ENCODE measurements around the gene CCDC136. TPM values are rescaled to one million over a fixed set of nuclear protein-coding genes. Genes with fewer than 3 reads are reported as not detected.

The CCDC136 gene
- total RNA-seq, 1 donor from 2014 or later: 25.3 TPM

DNA sequence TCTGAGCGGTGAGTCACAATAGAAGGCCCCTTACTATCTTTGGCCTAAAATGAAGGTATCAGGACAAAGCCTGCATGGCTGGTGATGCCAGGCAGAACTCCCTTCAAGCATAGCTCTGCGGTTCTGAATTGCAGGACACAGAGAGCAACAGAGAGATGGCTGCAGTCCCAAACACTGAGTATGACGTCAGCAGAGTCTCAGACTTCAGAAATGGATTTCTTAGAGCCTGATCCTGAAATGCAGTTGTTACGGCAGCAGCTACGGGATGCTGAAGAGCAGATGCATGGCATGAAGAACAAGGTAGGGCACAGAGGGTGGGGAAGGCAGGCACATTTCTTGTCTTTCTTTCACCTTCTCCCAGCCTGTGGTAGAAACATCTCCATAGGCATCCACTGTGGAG is 13.5 kb downstream of the CCDC136 start:
- DNase-seq (ENCODE audit: low spot score): no peak

GRCh38 chr7:128807191-128807590 is 15.4 kb downstream of the CCDC136 start:
- no peak for DNase-seq (ENCODE audit: low spot score)

- DNase-seq (ENCODE audit: low spot score): no peak
These were observed 17.6 kb downstream of the CCDC136 start for GRCh38 chr7:128809363-128809762.

GRCh38 chr7:128810473-128810872 is 18.7 kb downstream of the CCDC136 start:
- DNase-seq (ENCODE audit: low spot score): no peak

DNA sequence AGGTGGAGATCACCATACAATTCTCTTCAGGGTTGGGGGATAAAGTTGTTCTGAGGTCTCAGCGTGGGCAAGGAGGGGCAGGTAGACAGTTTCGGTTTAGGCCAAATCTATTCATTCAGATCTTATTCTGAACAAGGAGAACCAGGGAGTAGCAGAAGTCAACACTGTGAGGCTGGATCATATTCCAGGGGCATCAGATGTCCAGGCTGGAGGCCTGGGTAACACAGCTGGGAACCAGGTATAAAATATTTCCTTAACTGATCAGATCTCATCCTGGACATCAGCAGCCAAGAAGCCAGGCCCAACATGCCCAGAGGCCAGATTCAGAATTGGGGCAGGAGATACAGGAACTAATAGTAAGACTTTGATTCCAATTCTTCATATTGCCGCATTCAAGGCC is 19.2 kb downstream of the CCDC136 start:
- DNase-seq (ENCODE audit: low spot score): no peak

- DNase-seq (ENCODE audit: low spot score): no peak
These were observed 20.1 kb downstream of the CCDC136 start for GRCh38 chr7:128811631-128812430.

- peak; percentile 81 for DNase-seq (ENCODE audit: low spot score)
These were observed 20.9 kb downstream of the CCDC136 start for GRCh38 chr7:128812514-128813168.

GRCh38 chr7:128814499-128814898 is 22.7 kb downstream of the CCDC136 start:
- no peak for DNase-seq (ENCODE audit: low spot score)

GRCh38 chr7:128815289-128815942 is 23.6 kb downstream of the CCDC136 start:
- DNase-seq (ENCODE audit: low spot score): no peak

GRCh38 chr7:128818694-128819093 is 26.9 kb downstream of the CCDC136 start:
- no peak for DNase-seq (ENCODE audit: low spot score)

GRCh38 chr7:128821724-128822123 is 30.0 kb downstream of the CCDC136 start:
- no peak for DNase-seq (ENCODE audit: low spot score)

DNA sequence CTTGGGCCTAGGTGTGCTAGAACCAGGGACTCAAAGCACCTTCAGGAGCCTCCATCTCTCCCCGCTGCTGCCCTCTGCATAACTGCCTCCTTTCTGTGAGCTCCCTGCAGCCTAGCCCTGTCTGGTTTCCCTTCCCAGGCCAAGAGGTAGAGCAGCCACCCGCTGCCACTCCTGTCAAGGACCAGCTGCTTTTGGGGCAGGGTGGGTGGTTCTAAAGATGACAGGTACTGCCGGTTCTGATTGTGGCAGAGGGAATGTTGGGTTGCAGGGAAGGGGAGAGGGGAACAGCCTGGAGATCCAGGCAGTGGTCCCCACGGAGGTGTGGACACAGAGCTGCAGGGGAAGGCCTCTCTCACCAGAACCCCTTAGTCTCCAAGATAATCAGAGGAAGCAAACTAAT is 34.7 kb downstream of the CCDC136 start:
- DNase-seq (ENCODE audit: low spot score): no peak

DNA sequence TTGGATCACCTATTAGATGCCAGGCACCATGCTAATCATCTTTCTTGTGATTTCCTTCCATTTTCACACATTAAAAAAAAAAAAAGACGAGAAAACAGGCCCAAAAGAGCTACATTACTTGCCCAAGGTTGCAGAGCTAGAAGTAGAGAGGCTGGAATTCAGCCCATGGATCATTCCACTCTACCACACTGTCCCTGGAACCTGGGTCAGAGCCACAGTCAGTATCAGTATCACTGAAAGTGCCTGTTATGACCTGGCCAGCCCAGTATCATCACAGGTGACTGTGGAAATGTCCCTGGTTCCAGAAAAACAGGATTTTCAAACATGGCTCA is 35.1 kb downstream of the CCDC136 start:
- DNase-seq (ENCODE audit: low spot score): no peak

GRCh38 chr7:128827248-128827958 is 35.6 kb downstream of the CCDC136 start:
- DNase-seq (ENCODE audit: low spot score): no peak

DNA sequence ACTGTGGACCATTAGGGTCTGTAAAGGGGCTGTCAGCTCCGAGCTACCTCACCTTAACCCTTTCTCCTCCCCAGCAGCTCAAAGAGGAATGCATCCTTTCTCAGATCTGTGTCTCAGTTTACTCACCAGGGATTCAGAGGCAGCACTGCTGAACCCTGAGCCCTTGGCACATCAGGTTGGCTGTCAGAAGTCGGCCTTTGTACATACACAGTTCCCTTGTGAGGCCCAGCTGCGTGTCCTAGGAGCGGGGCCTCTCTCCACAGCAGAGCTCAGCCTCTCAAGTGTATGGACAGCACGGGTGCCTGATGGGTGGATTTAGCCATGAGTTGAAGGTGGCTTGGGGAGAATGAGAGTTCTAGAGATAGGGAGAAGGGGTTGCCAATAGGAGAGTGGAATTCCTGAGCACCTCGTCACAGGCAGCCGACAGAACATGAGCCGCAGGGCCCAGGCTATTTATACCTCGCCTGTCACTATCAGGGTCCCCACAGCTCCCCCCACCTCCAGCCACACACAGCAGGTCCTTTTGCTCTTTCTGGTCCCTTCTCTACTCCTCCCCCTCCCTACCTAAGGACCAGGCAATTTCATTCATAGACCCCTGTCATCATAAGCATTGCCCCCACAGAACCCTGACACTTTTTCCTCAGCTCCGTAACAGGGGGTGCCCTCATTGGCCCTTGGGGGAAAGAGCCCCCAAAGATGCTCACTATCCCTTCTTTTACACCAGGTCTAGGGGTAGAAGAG is 36.4 kb downstream of the CCDC136 start:
- DNase-seq (ENCODE audit: low spot score): no peak

DNA sequence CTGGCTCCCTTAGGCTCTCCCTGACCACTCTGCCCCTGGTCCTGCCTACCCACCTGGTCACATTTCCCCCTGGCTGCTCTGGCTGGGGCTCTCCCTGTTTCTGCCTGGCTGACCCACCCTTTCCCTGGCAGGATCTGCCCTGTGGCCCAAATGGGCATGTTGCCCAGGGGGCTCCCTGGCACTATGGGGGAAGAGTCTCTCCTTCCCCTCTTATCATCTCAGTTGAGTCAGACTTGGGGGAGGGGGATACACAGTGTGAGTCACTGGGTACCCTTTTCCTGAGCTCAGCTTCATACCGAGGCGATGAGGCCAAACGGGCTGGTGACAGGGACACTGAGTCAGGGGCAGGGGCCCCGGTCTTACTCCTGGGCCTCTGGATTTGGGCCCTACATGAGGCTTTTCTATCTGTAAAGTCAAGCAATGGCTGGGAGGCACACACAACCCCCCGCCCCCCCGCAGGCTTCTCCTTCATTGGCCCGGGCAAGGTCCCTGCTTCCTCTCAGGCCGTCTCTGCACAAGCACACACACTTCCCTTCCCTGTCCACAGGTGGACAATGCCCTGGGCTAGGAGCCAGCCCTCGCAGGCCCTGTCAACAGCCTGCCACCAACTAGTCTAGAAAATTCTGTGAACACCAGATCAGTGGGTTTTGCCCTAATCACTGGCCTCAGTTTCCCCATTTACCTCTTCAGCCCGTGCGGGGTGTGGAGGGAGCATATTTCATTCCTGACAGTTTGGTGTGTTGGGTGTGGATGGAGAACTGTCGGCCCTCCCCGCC is 37.8 kb downstream of the CCDC136 start:
- peak; percentile 50 for DNase-seq (ENCODE audit: low spot score)

DNA sequence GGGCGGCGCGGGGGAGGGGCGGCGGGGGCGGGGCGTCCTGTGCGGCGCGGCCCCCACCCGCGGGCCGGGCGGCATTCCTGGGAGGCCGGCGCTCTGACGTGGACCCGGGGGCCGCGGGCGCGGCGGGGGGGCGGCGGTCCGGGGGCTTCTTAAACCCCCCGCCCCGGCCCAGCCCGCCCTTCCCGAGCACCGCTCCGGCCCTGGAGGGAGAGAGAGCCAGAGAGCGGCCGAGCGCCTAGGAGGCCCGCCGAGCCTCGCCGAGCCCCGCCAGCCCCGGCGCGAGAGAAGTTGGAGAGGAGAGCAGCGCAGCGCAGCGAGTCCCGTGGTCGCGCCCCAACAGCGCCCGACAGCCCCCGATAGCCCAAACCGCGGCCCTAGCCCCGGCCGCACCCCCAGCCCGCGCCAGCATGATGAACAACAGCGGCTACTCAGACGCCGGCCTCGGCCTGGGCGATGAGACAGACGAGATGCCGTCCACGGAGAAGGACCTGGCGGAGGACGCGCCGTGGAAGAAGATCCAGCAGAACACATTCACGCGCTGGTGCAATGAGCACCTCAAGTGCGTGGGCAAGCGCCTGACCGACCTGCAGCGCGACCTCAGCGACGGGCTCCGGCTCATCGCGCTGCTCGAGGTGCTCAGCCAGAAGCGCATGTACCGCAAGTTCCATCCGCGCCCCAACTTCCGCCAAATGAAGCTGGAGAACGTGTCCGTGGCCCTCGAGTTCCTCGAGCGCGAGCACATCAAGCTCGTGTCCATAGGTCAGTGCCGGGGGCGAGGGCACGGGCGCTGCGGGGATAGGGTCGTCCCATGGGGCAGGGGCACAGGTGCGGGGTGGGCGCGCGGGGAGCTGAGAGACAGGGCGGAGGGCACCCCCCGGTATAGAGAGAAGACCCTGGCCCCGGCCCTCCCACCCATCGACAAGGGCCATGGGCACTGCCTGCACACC is 38.7 kb downstream of the CCDC136 start, which contains the start of gene FLNC:
Gene FLNC, plus strand, starts transcription at position 176 of the 947 bp plus-strand sequence. Its CDS starts 232 bp downstream, at position 408.
- DNase-seq (ENCODE audit: low spot score): peak; percentile 40

- no peak for DNase-seq (ENCODE audit: low spot score)
These were observed 39.6 kb downstream of the CCDC136 start for GRCh38 chr7:128831178-128831993.
